GM10847 (cell line): Measurements from ENCODE around the gene TLCD4.

Experiments used
- POLR2A ChIP-seq: IDR thresholded peaks from 2 replicates; pipeline ENCODE4 v1.6.1; 2011; ENCODE audit not compliant: insufficient read length; ENCODE audit errors: extremely low read depth

Gene TLCD4

DNA sequence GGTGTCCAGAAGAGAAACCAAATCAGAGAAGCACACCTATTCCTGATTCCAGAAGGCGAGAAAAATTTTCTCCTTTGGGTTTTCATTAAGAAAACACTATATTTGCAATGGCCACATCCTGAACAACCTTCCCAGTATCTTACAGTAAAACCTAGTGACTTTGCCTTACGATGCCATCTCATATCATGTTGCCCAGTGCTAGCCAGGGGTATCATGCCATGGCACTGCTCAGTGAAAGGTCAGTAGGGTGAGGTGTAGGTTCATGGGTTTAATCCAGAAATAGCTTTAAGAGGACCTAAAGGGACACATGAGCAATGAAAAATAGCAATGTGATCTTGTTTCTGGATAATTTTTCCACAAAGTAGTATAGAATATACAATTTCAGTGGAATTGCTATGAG is 7.2 kb downstream of the TLCD4 start:
- no peak for TF ChIP-seq POLR2A

DNA sequence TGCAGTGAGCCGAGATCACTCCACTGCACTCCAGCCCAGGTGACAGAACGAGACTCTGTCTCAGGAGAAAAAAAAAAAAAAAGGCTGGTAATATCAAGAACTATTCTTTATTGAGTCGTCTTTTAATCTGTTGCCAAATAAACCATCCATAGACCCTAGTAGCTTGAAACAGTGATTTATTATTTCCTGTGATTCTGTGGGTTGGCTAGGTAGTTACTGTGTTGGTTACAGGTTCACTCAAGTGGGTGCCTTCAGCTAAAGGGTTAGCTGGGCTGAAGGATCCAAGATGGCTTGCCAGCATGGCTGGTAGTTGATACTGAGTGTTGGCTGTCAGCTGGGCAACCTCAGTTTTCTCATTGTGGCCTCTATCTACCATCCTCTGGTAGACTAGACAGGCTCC is 9.2 kb downstream of the TLCD4 start:
- TF ChIP-seq POLR2A, result no peak

DNA sequence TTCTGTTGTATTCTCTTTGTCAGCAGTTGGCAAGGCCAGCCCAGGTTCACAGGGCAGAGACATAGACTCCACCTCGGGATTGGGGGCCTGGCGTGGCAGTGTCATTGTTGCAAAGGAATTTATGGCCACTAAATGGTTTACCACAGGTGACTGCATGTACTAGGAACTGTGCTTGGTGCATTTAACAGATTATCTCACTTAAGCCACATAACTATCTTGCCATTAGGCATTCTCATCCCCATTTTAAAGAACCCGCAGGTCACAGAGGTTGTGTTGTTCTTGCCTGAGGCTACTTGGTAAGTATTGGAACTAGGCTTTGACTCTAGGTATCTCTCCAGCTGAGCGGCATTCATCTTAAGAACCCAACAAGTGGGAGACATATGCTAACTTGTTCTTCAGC is 9.7 kb downstream of the TLCD4 start:
- TF ChIP-seq POLR2A, result no peak

DNA sequence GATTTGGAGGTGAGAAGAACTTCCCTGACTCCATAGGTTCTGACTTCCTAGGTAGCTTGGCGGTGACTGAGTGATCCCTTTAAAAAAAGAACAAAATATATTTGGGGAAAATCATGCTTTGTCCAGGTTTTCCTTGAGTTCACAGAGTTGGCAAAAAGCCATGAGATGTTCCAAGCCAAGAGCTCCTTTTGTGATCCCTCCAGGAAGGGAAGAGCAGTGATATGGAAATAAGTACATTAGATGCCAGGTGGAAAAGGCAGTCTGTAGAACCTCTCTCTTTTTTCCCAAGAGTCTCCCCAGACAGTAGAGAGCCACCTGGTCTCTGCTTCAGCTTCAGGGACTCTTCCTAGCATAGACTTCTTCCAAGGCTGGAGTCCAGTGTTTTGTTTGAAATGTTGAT is 10.2 kb downstream of the TLCD4 start:
- no peak for TF ChIP-seq POLR2A

DNA sequence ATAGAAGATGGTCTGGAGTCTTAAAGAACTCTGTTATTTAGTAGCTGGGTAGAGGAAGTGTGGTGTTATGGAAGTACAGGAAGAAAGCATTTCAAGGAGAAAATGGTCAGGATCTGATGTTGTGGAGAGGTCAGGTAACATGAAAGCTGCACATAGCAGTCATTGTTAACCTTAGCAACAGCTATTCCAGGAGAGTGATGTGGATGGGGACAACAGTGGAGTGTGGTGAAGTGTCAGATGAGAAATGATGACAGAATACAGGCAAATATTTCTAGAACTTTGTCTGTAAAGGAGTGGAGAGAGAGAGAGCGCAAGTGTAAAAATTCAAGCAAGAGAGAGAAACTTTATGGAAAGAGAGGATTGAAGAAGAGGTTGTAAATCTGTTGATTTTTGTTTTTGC is 15.6 kb downstream of the TLCD4 start:
- TF ChIP-seq POLR2A, result no peak

DNA sequence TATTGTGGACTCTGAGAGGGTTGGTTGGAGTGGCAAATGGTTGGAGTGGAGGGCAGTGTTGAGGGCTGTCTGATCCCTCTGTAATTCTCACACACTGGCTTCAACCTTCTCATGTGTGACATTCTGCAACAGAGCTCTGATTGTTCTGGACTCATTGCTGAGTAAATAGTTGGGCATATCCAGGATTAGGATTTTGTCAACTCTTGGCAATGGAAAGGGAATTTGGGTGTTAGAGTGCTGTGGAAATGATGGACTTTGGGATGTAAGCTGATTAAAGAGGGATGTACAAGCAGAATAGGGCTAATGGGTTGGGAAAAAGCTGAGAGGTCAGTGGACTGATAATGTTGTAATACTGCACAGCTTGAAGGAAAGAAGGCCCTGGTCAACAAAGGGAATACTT is 16.5 kb downstream of the TLCD4 start:
- no peak for TF ChIP-seq POLR2A

DNA sequence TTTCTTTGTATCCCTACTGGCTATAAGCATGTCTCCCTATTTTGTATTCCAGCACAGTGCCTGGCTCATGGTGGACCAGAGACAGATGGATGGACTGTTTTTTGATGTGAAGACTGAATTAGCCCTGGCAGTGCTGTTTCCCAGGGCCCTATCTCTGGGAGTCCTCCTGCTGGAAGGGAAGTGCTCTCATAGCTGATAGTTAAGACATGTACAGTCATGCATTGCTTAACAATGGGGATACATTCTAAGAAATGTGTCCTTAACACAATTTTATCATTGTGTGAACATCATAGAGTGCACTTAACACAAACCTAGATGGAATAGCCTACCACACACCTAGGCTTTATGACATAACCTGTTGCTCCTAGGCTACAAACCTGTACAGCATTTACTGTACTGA is 21.1 kb downstream of the TLCD4 start:
- TF ChIP-seq POLR2A, result no peak

DNA sequence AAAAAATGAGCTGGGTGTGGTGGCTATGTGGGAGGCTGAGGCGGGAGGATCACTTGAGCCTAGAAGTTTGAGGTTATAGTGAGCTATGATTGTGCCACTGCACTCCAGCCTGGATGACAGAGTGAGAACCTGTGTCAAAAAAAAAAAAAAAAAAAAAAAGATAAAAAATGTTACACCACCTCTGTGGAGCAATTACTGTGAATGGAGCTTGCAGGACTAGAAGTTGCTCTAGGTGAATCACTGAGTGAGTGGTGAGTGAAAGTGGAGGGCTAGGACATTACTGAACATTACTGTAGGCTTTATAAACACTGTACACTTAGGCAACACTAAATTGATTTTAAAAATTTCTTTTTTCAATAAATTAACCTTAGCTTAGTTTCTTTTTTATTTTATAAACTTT is 21.9 kb downstream of the TLCD4 start:
- no peak for TF ChIP-seq POLR2A

DNA sequence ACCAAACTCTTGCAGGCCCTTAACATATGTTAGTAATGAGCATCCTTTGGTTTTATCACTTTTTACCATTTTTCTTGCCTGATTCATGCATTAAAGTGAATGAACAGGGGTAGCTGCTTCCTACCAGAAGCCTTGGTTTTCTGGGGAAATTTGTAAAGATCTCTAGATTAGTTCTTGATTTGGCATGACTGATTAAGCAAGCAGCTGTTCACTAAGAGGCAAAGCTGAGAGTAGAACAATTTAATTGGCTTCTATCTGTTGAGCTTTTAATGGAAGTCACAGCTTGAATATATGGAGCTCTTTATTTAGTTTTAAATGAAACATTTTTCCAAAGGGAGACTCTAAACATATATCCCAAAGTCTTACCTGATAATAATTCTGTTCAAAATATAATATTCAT is 23.6 kb downstream of the TLCD4 start:
- no peak for TF ChIP-seq POLR2A

DNA sequence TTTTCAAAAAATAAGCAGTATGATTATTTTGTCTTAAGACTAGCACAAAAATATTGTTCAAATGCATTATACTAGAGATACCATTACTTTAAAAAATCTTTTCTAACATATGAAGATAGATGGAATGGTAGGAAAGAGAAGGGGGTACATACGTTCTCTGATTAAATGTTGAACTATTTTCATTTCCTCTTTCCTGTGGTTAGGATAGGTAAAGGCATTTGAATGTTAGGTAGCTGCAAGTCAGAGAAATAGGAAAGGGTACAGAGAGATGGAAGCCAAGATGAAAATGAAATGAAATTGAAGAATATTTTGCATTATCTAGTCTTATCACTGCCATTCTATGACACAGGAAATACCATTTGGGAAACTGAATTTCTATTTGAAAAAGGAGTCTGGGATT is 28.3 kb downstream of the TLCD4 start:
- no peak for TF ChIP-seq POLR2A

DNA sequence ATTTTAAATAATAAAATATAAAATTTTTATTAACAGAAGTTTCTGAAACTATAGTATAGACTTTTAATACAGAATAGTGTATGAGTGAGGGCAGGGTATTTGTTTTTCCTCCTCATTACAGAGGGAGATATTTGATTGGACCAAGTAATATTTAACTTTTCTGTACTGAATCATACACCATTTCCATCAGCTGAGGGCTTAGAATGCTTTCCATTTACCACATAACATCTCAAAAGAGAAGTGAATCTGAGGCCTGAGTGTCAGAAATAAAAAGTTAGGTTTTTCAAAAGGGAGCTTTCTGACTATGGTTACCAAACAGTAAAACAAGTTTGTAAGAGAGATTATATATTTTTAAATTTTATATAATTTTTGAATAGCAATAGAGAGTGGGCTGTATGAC is 29.5 kb downstream of the TLCD4 start:
- TF ChIP-seq POLR2A, result no peak

DNA sequence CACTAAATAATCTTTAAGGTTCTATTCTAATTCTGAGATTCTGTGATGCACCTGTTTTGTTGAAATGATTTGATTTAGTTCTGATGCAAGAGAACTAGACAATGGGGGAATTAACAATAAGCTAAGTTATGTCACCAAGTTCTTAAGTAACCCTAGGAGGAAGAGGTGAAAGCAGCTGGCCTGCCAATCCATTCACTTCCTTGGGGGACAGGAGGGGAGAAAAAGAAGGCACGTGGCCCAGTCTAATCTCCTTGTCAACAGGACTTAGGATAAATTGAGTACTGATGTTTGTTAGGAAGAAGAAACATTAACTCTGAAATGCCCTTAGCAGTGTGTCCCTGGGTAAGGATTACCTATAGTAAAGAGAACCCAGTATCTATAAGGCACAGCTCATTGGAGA is 36.9 kb downstream of the TLCD4 start:
- TF ChIP-seq POLR2A, result no peak
